CD14-positive monocyte (primary cell): ENCODE results near the gene LRP1B. TPM values are rescaled to one million over a fixed set of nuclear protein-coding genes. Genes with fewer than 3 reads are reported as not detected.

Experiments
- DNase-seq, 3 donors: peaks; one replicate each; pipeline ENCODE4 v3.0.0-alpha.2; 2011 to 2022
- H2AFZ ChIP-seq: 2 replicates; pipeline ENCODE4 v1.6.0; 2012; ENCODE audit warnings: mild to moderate bottlenecking, low read depth, low read length, inconsistent platforms; ENCODE audit not compliant: insufficient read depth, poor library complexity, severe bottlenecking
- H3K27ac ChIP-seq, 2 donors: 1 replicate in 1 of 2; 2 replicates in 1 of 2; pipeline ENCODE4 v1.5.1; 2012 to 2013; ENCODE audit warnings: low read length in 2 of 2, control low read depth in 1 of 2, inconsistent platforms in 1 of 2, low read depth in 1 of 2, mild to moderate bottlenecking in 1 of 2
- H3K27me3 ChIP-seq, 2 donors: one replicate each; pipeline versions ENCODE4 v1.6.0 to v1.6.1; 2011 to 2013; ENCODE audit warnings: low read length in 2 of 2; ENCODE audit not compliant: control insufficient read depth in 2 of 2, insufficient read depth in 2 of 2
- H3K36me3 ChIP-seq, 2 donors: replicated peaks in 1 of 2; 1 replicate in 1 of 2; 2 replicates in 1 of 2; pipeline versions ENCODE4 v1.5.1 to v1.6.1; 2012 to 2013; ENCODE audit warnings: low read length in 2 of 2, control low read depth in 1 of 2, inconsistent platforms in 1 of 2, mild to moderate bottlenecking in 1 of 2; ENCODE audit not compliant: insufficient read depth in 2 of 2, control insufficient read depth in 1 of 2
- H3K4me1 ChIP-seq, 2 donors: 1 replicate in 1 of 2; 2 replicates in 1 of 2; pipeline versions ENCODE4 v1.5.1 to v1.6.1; 2012 to 2013; ENCODE audit warnings: low read length in 2 of 2, control low read depth in 1 of 2, inconsistent platforms in 1 of 2, mild to moderate bottlenecking in 1 of 2, moderate library complexity in 1 of 2; ENCODE audit not compliant: insufficient read depth in 2 of 2, control insufficient read depth in 1 of 2
- H3K4me2 ChIP-seq: replicated peaks from 2 replicates; pipeline ENCODE3; 2012; ENCODE audit warnings: low read length, moderate library complexity, mild to moderate bottlenecking; ENCODE audit not compliant: poor library complexity, severe bottlenecking; ENCODE audit errors: extremely low read depth
- H3K4me3 ChIP-seq, 3 experiments: fragments of 200-600 bp in 1 of 3; sonication (generic) in 1 of 3; replicated peaks in 1 of 3; 1 replicate in 2 of 3; 2 replicates in 1 of 3; pipeline ENCODE4 v1.5.1; 2011 to 2013; ENCODE audit warnings: low read length in 3 of 3, mild to moderate bottlenecking in 3 of 3, control low read depth in 2 of 3, low read depth in 2 of 3, inconsistent platforms in 1 of 3, moderate library complexity in 1 of 3
- H3K79me2 ChIP-seq: 2 replicates; pipeline ENCODE4 v1.6.0; 2012; ENCODE audit warnings: mild to moderate bottlenecking, control low read depth, inconsistent platforms, low read length, moderate library complexity; ENCODE audit not compliant: insufficient read depth
- H3K9ac ChIP-seq: 2 replicates; pipeline ENCODE4 v1.6.0; 2017; ENCODE audit warnings: low read length, mild to moderate bottlenecking; ENCODE audit not compliant: insufficient read depth, poor library complexity, severe bottlenecking
- H3K9me3 ChIP-seq, 2 donors: replicated peaks in 1 of 2; 1 replicate in 1 of 2; 2 replicates in 1 of 2; pipeline versions ENCODE4 v1.5.1 to v1.6.1; 2012 to 2013; ENCODE audit warnings: low read length in 2 of 2, control low read depth in 1 of 2; ENCODE audit not compliant: control insufficient read depth in 1 of 2, insufficient read depth in 1 of 2
- H4K20me1 ChIP-seq: 2 replicates; pipeline ENCODE4 v1.6.0; 2012; ENCODE audit warnings: mild to moderate bottlenecking, low read length, control low read depth, moderate library complexity; ENCODE audit not compliant: insufficient read depth
- H3K27ac Mint-ChIP-seq, 7 donors: one replicate each; pipeline ENCODE4 v1.8.0; 2020; ENCODE audit warnings: mild to moderate bottlenecking in 7 of 7, mixed read lengths in 7 of 7, moderate library complexity in 6 of 7, inconsistent platforms in 2 of 7
- H3K27me3 Mint-ChIP-seq, 3 donors: one replicate each; pipeline ENCODE4 v1.8.0; 2021 to 2022; ENCODE audit warnings: low read depth in 3 of 3, mild to moderate bottlenecking in 3 of 3, mixed read lengths in 3 of 3, moderate library complexity in 3 of 3, inconsistent platforms in 1 of 3
- H3K36me3 Mint-ChIP-seq, 2 donors: one replicate each; pipeline ENCODE4 v1.8.0; 2020; ENCODE audit warnings: mixed read lengths in 2 of 2, inconsistent platforms in 1 of 2, mild to moderate bottlenecking in 1 of 2
- H3K4me1 Mint-ChIP-seq: one replicate; pipeline ENCODE4 v1.8.0; 2020; ENCODE audit warnings: mild to moderate bottlenecking, mixed read lengths
- H3K4me3 Mint-ChIP-seq, 2 donors: one replicate each; pipeline ENCODE4 v1.8.0; 2020; ENCODE audit warnings: mild to moderate bottlenecking in 2 of 2, mixed read lengths in 2 of 2, moderate library complexity in 1 of 2
- H3K9me3 Mint-ChIP-seq, 7 donors: one replicate each; pipeline ENCODE4 v1.8.0; 2020 to 2022; ENCODE audit warnings: mixed read lengths in 7 of 7, mild to moderate bottlenecking in 6 of 7, moderate library complexity in 6 of 7, inconsistent platforms in 2 of 7
- CTCF ChIP-seq: fragments of 200-600 bp; IDR thresholded peaks from one replicate; pipeline ENCODE4 v1.8.0; 2022; ENCODE audit warnings: antibody characterized with exemption, mild to moderate bottlenecking
- WGBS: methylation state at CpG from one replicate; pipeline ENCODE4 v1.1.5; 2013; ENCODE audit warnings: missing lambda C conversion rate; ENCODE audit not compliant: insufficient coverage; 5-methylcytosine and 5-hydroxymethylcytosine counted together
- intact Hi-C, 2 donors: fragments of 100-400 bp; cut with micrococcal nuclease; formaldehyde crosslinking; loops; one replicate each; pipeline versions ENCODE4 v1.15.0 to v1.15.1; 2023
- polyA plus RNA-seq, 3 donors: library from polyadenylated mRNA; depleted of rRNA in 1 of 3; unstranded in 2 of 3; stranded (reverse) in 1 of 3; fragments of 300-500 nt in 2 of 3; fragments of >200 nt in 1 of 3; fragmentation: Illumina TruSeq in 2 of 3; gene quantifications; 1 replicate in 2 of 3; 2 replicates in 1 of 3; pipeline ENCODE4 v1.2.3, GENCODE V29; 2012 to 2021

The LRP1B gene
- polyA plus RNA-seq, 3 donors = not detected

- Histone ChIP-seq H3K4me3 (no peak overlapping the region), H2AFZ (no peak overlapping the region), H3K27me3 (no peaks in the 10 kb centered on the region), H3K9ac (no peak overlapping the region), H3K79me2 (no peaks in the 10 kb centered on the region), H3K36me3 (no peaks in the 10 kb centered on the region), H4K20me1 (no peaks in the 10 kb centered on the region), H3K27ac (no peak overlapping the region), H3K4me1 (no peaks in the 10 kb centered on the region), H3K4me2 (no peak overlapping the region), H3K9me3 (no peaks in the 10 kb centered on the region)
- Mint-ChIP-seq H3K36me3 (no peaks in the 10 kb centered on the region), H3K27ac (no peak overlapping the region), H3K27me3 (peaks cover 3 to 6% (median 4%) of the 10 kb centered on the region in 3 donors), H3K4me3 (no peak overlapping the region), H3K4me1 (no peaks in the 10 kb centered on the region), H3K9me3 (no peaks in the 10 kb centered on the region)
- no peak for DNase-seq
- peak; percentile 60 for TF ChIP-seq CTCF
- intact Hi-C loops = no loop called here
- no CpG with 5 or more reads among the region's 2 CpGs for WGBS
Measured at GRCh38 chr2:142140434-142140845, 9.6 kb upstream of the LRP1B start.

GRCh38 chr2:142139384-142139783 is 8.6 kb upstream of the LRP1B start:
- Histone ChIP-seq H3K27me3 (no peaks in the 10 kb centered on the region), H4K20me1 (no peaks in the 10 kb centered on the region), H3K4me3 (no peak overlapping the region), H3K36me3 (no peaks in the 10 kb centered on the region), H3K4me1 (no peaks in the 10 kb centered on the region), H3K79me2 (no peaks in the 10 kb centered on the region), H2AFZ (no peak overlapping the region), H3K9ac (no peak overlapping the region), H3K4me2 (no peak overlapping the region), H3K27ac (no peak overlapping the region), H3K9me3 (no peaks in the 10 kb centered on the region)
- Mint-ChIP-seq H3K27ac (no peak overlapping the region), H3K4me1 (no peaks in the 10 kb centered on the region), H3K27me3 (peaks cover 4 to 9% (median 6%) of the 10 kb centered on the region in 3 donors), H3K36me3 (no peaks in the 10 kb centered on the region), H3K4me3 (no peak overlapping the region), H3K9me3 (no peaks in the 10 kb centered on the region)
- intact Hi-C loops = no loop called here
- no peak for DNase-seq
- no CpG with 5 or more reads among the region's 4 CpGs for WGBS
- no peak for TF ChIP-seq CTCF
